Fibroblast of lung (primary cell): Measurements from ENCODE around the gene PSMD13.

ENCODE experiments used
- EZH2 ChIP-seq: IDR thresholded peaks from 2 replicates; pipeline ENCODE4 v1.5.1; 2012; ENCODE audit warnings: low read length, control low read depth, mild to moderate bottlenecking; ENCODE audit errors: missing control alignments
- TF ChIP-seq, protein P1 (sequence below), 2 donors: IDR thresholded peaks in 1 of 2; conservative IDR thresholded peaks in 1 of 2; 1 replicate in 1 of 2; 2 replicates in 1 of 2; pipeline ENCODE4 v1.5.1; 2011 to 2012; ENCODE audit warnings: low read length in 2 of 2, control low read depth in 1 of 2, inconsistent platforms in 1 of 2, low read depth in 1 of 2, mild to moderate bottlenecking in 1 of 2

DNA sequence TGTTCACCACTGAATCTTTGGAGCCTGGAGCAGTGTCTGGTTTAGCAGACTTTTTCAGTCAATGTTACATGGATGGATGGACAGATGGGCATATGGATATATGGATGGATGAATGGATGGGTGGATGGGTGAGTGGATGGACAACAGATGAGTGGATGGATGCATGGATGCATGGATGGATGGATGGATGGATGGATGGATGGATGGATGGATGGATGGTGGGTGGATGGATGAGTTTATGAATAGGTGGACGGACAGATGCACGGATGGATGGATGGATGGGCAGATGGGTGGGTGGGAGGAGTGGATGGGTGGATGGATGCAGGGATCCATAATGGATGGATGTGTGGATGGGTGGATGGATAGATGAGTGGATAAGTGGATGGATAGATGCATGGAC is 19.0 kb downstream of the PSMD13 start:
- TF ChIP-seq, protein P1, sequence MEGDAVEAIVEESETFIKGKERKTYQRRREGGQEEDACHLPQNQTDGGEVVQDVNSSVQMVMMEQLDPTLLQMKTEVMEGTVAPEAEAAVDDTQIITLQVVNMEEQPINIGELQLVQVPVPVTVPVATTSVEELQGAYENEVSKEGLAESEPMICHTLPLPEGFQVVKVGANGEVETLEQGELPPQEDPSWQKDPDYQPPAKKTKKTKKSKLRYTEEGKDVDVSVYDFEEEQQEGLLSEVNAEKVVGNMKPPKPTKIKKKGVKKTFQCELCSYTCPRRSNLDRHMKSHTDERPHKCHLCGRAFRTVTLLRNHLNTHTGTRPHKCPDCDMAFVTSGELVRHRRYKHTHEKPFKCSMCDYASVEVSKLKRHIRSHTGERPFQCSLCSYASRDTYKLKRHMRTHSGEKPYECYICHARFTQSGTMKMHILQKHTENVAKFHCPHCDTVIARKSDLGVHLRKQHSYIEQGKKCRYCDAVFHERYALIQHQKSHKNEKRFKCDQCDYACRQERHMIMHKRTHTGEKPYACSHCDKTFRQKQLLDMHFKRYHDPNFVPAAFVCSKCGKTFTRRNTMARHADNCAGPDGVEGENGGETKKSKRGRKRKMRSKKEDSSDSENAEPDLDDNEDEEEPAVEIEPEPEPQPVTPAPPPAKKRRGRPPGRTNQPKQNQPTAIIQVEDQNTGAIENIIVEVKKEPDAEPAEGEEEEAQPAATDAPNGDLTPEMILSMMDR (conservative IDR thresholded peaks at IDR 0.05 in 1 of 2, IDR thresholded peaks at IDR 0.05 in 1 of 2; ENCODE audit: low read depth in 1 of 2, low read length in 2 of 2) = no peak
- no peak for TF ChIP-seq EZH2
